CD4-positive, alpha-beta memory T cell (primary cell): ENCODE data around the gene CALML3. TPM values are rescaled to one million over a fixed set of nuclear protein-coding genes. Genes with fewer than 3 reads are reported as not detected.

Experiments used
- CTCF ChIA-PET: fragments of 350-600 bp; sonication (Branson Sonifier 250); formaldehyde crosslinking; loops from one replicate; lab custom pipeline; 2021; ENCODE audit warnings: inconsistent platforms; ENCODE audit not compliant: partially characterized antibody; lab: Charles Lee
- POLR2A ChIA-PET: fragments of 350-600 bp; sonication (Branson Sonifier 250); formaldehyde crosslinking; loops from one replicate; lab custom pipeline; 2021; ENCODE audit not compliant: partially characterized antibody; lab: Charles Lee
- DNase-seq, 5 donors: peaks; one replicate each; pipeline versions ENCODE4 v3.0.0 to v3.0.0-alpha.2; 2020 to 2022; ENCODE audit warnings: mixed read lengths in 1 of 5
- H3K27ac ChIP-seq: one replicate; pipeline ENCODE4 v1.7.0; 2013; ENCODE audit warnings: low read depth, low read length
- H3K27me3 ChIP-seq: 2 replicates; pipeline ENCODE4 v1.7.0; 2013; ENCODE audit warnings: mild to moderate bottlenecking, low read length, moderate library complexity; ENCODE audit not compliant: insufficient read depth
- H3K36me3 ChIP-seq: 2 replicates; pipeline ENCODE4 v1.7.0; 2013; ENCODE audit warnings: mild to moderate bottlenecking, low read length, moderate library complexity; ENCODE audit not compliant: insufficient read depth
- H3K4me1 ChIP-seq: 2 replicates; pipeline ENCODE4 v1.7.0; 2013; ENCODE audit warnings: mild to moderate bottlenecking, low read length, moderate library complexity; ENCODE audit not compliant: insufficient read depth
- H3K4me3 ChIP-seq, 2 donors: one replicate each; pipeline ENCODE4 v1.7.0; 2013; ENCODE audit warnings: low read length in 2 of 2, mild to moderate bottlenecking in 1 of 2
- H3K9me3 ChIP-seq, 2 donors: one replicate each; pipeline ENCODE4 v1.7.0; 2013; ENCODE audit warnings: low read length in 2 of 2, control low read depth in 1 of 2; ENCODE audit not compliant: control insufficient read depth in 1 of 2
- H3K27ac Mint-ChIP-seq, 7 donors: one replicate each; pipeline ENCODE4 v1.8.0; 2020 to 2021; ENCODE audit warnings: mixed read lengths in 7 of 7, mild to moderate bottlenecking in 6 of 7, inconsistent platforms in 3 of 7, moderate library complexity in 3 of 7
- H3K27me3 Mint-ChIP-seq, 2 donors: one replicate each; pipeline ENCODE4 v1.8.0; 2020 to 2021; ENCODE audit warnings: mixed read lengths in 2 of 2
- H3K36me3 Mint-ChIP-seq, 2 donors: one replicate each; pipeline ENCODE4 v1.8.0; 2020 to 2021; ENCODE audit warnings: mixed read lengths in 2 of 2, inconsistent platforms in 1 of 2, mild to moderate bottlenecking in 1 of 2
- H3K4me1 Mint-ChIP-seq, 4 donors: one replicate each; pipeline ENCODE4 v1.8.0; 2020 to 2021; ENCODE audit warnings: mixed read lengths in 4 of 4, mild to moderate bottlenecking in 1 of 4
- H3K4me3 Mint-ChIP-seq, 8 donors: one replicate each; pipeline ENCODE4 v1.8.0; 2020 to 2021; ENCODE audit warnings: mixed read lengths in 8 of 8, mild to moderate bottlenecking in 7 of 8, moderate library complexity in 6 of 8, inconsistent platforms in 3 of 8
- H3K9me3 Mint-ChIP-seq, 8 donors: one replicate each; pipeline ENCODE4 v1.8.0; 2020 to 2021; ENCODE audit warnings: mixed read lengths in 8 of 8, mild to moderate bottlenecking in 5 of 8, inconsistent platforms in 3 of 8, moderate library complexity in 1 of 8
- intact Hi-C: fragments of 100-400 bp; cut with micrococcal nuclease; formaldehyde crosslinking; loops from one replicate; pipeline ENCODE4 v1.15.1; 2023
- polyA plus RNA-seq, 2 donors: library from polyadenylated mRNA; unstranded; fragments of 300-500 nt; fragmentation: Illumina TruSeq; gene quantifications; one replicate each; pipeline ENCODE4 v1.2.3, GENCODE V29; 2021
- total RNA-seq, 2 experiments: library from RNA; stranded (reverse); gene quantifications; one replicate each; pipeline ENCODE4 v1.2.3, GENCODE V29; 2021

The CALML3 gene
- total and polyA plus RNA-seq, 4 experiments from 2014 or later = not detected

DNA sequence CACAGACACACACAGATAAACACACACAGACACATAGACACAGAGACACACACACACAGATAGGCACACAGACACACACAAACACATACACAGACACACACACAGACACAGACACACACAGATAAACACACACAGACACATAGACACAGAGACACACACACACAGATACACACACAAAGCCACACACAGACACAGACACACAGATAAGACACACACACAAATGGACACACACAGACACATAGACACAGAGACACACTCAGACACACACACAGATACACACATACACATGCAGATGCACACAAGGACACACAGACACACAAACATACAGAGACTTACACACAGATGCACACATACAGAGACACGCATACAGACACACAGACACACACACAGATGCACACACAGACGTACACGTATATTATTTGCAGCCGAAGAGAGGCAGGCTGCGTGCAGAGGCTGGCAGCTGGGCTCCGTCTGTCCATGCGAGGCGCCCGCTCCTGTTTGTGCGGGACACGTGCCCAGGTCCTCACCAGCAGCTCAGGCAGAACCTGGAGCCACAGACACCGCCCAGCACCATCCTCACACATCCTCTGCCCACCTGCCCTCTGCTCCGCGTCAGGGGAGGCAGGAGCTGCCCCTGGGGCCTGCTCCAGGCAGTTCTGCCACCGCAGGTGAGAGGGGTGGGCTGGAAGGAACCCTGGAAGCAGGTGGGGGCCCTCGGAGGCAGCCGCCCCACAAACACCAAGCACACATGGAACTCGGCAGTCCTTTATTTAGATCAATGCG, 26.6 kb upstream of the CALML3 start:
- Mint-ChIP-seq H3K4me1 (no peaks in the 10 kb centered on the region), H3K27me3 (peaks cover 4 to 7% of the 10 kb centered on the region in 2 donors), H3K9me3 (no peaks in the 10 kb centered on the region), H3K36me3 (no peaks in the 10 kb centered on the region), H3K4me3 (no peak overlapping the region), H3K27ac (no peak overlapping the region)
- H3K27me3 ChIP-seq = no peaks in the 10 kb centered on the region
- intact Hi-C loops = no loop called here
- H3K27ac ChIP-seq = no peak overlapping the region
- POLR2A ChIA-PET = no interaction called here
- H3K36me3 ChIP-seq = no peaks in the 10 kb centered on the region
- no peak overlapping the region for H3K4me3 ChIP-seq
- no peak for DNase-seq
- H3K9me3 ChIP-seq = no peaks in the 10 kb centered on the region
- CTCF ChIA-PET = interaction anchor here (1.8 kb wide), 1 partner anchor 125 kb away, joined by 5 read pairs; no protein-coding TSS in a partner anchor
- H3K4me1 ChIP-seq = no peaks in the 10 kb centered on the region

DNA sequence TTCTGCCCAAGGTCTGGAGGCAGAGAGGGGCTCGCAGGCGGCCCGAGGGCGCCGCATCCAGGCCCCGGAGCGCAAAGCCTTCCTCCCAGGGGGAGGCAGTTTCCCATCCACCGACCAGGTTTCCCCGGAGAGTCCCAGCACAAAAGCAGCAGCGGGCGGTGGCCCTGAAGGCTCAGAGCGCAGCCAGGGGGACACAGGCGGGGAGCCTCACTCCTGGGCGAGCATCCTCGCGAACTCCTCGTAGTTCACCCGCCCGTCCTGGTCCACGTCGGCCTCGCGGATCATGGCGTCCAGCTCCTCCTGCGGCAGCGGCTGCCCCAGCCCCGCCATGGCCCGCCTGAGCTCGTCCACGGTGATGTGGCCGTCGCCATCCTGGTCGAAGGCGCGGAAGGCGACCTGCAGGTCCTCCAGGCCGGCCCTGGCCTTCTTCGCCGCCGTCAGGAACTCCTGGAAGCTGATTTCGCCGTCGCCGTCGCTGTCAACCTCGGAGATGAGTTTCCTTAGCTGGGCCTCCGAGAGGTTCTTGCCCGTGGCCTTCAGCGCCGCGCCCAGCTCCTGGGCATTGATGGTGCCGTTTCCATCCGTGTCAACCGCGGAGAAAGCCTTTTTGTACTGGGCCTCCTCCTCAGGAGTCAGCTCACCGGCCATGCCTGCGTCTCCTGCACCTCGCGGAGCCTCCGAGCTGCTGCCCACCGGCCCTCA, 25.8 kb upstream of the CALML3 start:
- no peaks in the 10 kb centered on the region for H3K4me1 ChIP-seq
- H3K36me3 ChIP-seq = no peaks in the 10 kb centered on the region
- no peaks in the 10 kb centered on the region for H3K27me3 ChIP-seq
- H3K27ac ChIP-seq = no peak overlapping the region
- H3K4me3 Mint-ChIP-seq = no peak overlapping the region
- no peaks in the 10 kb centered on the region for H3K9me3 ChIP-seq
- no peak for DNase-seq
- intact Hi-C loops = no loop called here
- no peak overlapping the region for H3K4me3 ChIP-seq
- no peak overlapping the region for H3K27ac Mint-ChIP-seq
- POLR2A ChIA-PET = no interaction called here
- no peaks in the 10 kb centered on the region for H3K9me3 Mint-ChIP-seq
- no peaks in the 10 kb centered on the region for H3K36me3 Mint-ChIP-seq
- H3K4me1 Mint-ChIP-seq = no peaks in the 10 kb centered on the region
- CTCF ChIA-PET = interaction anchor here (1.8 kb wide), 1 partner anchor 124 kb away, joined by 5 read pairs; no protein-coding TSS in a partner anchor
- peaks cover 6 to 9% of the 10 kb centered on the region in 2 donors for H3K27me3 Mint-ChIP-seq

DNA sequence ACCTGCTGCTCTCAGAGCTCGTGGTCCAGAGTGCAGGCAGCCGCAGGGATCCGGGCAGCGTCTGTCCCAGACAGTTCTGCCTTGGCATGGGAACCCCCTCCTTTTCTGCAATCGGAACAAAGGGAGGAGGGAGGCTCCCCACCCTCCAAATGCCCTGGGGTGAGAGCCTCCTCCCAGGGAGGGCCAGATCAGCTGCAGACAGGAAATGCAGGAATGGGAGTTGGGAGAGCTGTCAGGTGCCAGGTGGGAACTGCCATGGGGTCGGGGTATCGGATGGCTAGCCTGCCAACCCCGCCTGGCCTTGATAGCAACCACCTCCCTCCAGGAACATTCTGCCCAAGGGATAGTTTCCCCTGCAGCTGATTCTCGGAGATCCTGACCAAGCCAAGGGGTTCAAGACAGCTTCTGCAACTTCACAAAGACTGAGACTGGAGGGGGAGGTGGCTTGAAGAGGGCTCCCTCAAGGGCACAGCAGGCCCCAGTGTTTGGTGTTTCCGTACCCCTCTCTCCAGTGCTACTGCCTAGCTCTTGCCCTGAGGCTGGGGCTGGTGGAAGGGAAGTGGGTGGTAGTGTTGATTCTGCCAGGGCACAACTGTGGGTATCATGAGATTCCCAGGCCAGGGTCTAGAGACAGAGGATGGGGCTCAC, 25.1 kb upstream of the CALML3 start, which contains the start of gene CALML5:
TSS of gene CALML5 (minus strand) at position 78 of the 648 bp plus-strand sequence. CDS start 132 bp downstream, outside the sequence.
- peaks cover 6 to 9% of the 10 kb centered on the region in 2 donors for H3K27me3 Mint-ChIP-seq
- CTCF ChIA-PET = interaction anchor here (1.8 kb wide), 1 partner anchor 123 kb away, joined by 5 read pairs; no protein-coding TSS in a partner anchor

DNA sequence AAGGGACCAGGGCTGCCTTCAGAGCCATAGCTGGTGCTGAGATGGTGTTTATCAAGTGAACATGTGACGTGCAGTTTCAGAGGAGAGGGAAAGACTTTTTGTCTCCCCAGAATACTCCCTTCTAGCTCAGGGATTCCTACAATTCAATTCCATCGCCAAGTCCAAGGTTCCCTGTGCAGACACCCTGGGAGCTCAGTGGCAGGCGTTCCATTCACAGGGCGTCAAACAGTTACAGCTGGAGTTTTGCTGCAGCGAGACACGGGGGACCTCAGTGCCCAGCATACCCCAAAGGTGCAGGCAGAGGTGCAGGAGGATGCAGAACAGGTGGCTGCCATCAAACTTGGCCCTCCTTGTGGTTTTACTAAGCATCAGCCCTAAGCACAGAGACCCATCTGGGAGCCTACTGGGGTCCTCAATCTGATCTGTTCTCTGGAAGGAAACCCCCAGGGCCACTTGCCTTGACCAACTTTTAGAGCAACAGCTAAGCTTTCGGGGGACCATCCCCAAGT, 24.5 kb upstream of the CALML3 start:
- CTCF ChIA-PET = interaction anchor here (1.8 kb wide), 1 partner anchor 123 kb away, joined by 5 read pairs; no protein-coding TSS in a partner anchor
- H3K36me3 Mint-ChIP-seq = no peaks in the 10 kb centered on the region
- DNase-seq = no peak
- H3K27me3 Mint-ChIP-seq = peaks cover 6 to 9% of the 10 kb centered on the region in 2 donors
- peak overlapping the region in 1 of 7 donors; percentile 15 for H3K27ac Mint-ChIP-seq
- Histone ChIP-seq H3K4me3 (no peak overlapping the region), H3K9me3 (no peaks in the 10 kb centered on the region), H3K27ac (no peak overlapping the region), H3K36me3 (no peaks in the 10 kb centered on the region), H3K4me1 (no peaks in the 10 kb centered on the region), H3K27me3 (no peaks in the 10 kb centered on the region)
- no peaks in the 10 kb centered on the region for H3K4me1 Mint-ChIP-seq
- POLR2A ChIA-PET = no interaction called here
- intact Hi-C loops = no loop called here
- no peak overlapping the region for H3K4me3 Mint-ChIP-seq
- H3K9me3 Mint-ChIP-seq = no peaks in the 10 kb centered on the region

More for the DNA sequence above, 25.1 kb upstream of the CALML3 start, which contains the start of gene CALML5:
- peak within 1 kb of the TSS in 1 of 7 donors; percentile 15 for H3K27ac Mint-ChIP-seq
- Histone ChIP-seq H3K27ac (no peak within 1 kb of the TSS), H3K9me3 (no peaks in the 10 kb centered on the region), H3K4me3 (no peak within 1 kb of the TSS), H3K36me3 (no peaks in the 10 kb centered on the region), H3K27me3 (no peaks in the 10 kb centered on the region), H3K4me1 (no peaks in the 10 kb centered on the region)
- no peaks in the 10 kb centered on the region for H3K9me3 Mint-ChIP-seq
- intact Hi-C loops = no loop called here
- H3K4me1 Mint-ChIP-seq = no peaks in the 10 kb centered on the region
- no peak within 1 kb of the TSS for H3K4me3 Mint-ChIP-seq
- no peak for DNase-seq
- H3K36me3 Mint-ChIP-seq = no peaks in the 10 kb centered on the region
- POLR2A ChIA-PET = no interaction called here

DNA sequence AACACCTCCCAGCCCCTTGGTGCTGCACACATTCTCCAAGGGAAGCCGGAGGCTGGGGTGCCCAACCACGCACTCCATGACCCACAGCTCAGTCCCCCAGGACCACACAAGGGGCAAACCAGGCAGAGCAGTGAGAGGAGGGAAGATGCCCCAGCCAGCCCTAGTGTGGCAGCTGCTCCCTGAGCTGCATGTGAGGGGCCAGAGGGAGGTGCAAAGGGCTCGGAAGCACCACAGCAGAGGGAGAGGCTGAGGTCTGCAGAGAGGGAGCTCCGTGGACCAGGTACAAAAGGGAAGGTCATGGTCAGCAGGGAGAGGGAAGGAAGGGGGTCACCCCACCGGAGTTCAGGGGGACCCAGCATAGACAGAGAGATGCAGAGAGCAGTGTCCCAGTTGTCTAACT, 23.9 kb upstream of the CALML3 start:
- ChIA-PET CTCF (interaction anchor here (1.2 kb wide), 2 partner anchors 10 to 92 kb away, joined by 3 read pairs; no protein-coding TSS in a partner anchor), POLR2A (no interaction called here)
- no peak overlapping the region for H3K27ac Mint-ChIP-seq
- H3K27ac ChIP-seq = no peak overlapping the region
- H3K27me3 ChIP-seq = no peaks in the 10 kb centered on the region
- no peak overlapping the region for H3K4me3 ChIP-seq
- DNase-seq = no peak
- intact Hi-C loops = no loop called here
- peaks cover 6 to 12% of the 10 kb centered on the region in 2 donors for H3K27me3 Mint-ChIP-seq
- no peak overlapping the region for H3K4me3 Mint-ChIP-seq
- no peaks in the 10 kb centered on the region for H3K4me1 ChIP-seq
- H3K36me3 Mint-ChIP-seq = no peaks in the 10 kb centered on the region
- no peaks in the 10 kb centered on the region for H3K9me3 Mint-ChIP-seq
- H3K36me3 ChIP-seq = no peaks in the 10 kb centered on the region
- no peaks in the 10 kb centered on the region for H3K9me3 ChIP-seq
- no peaks in the 10 kb centered on the region for H3K4me1 Mint-ChIP-seq

DNA sequence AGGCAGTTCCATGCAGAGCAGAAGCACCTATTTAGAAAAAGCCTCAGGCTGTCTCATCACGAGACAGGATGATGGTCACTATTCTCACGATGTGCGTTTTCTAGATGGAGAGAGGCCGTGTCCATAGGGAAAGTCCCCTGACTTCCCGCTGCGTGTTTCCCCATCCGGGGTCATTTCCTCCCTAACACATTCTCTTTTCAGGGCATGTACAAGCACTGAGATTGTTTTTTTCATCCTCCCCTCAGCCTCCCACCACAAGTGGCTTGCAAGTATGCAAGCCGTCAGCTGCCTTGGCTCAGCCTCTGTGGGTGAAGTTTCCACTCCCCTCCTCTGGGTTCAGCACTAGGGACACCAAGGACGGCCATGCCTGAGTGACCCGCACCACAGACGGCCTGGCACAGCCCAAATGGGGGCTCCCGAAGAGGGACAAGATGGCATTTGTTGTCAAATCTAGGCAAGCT, 22.7 kb upstream of the CALML3 start:
- CTCF ChIA-PET = interaction anchor here (1.2 kb wide), 2 partner anchors 9 to 90 kb away, joined by 3 read pairs; no protein-coding TSS in a partner anchor
- Histone ChIP-seq H3K27ac (no peak overlapping the region), H3K27me3 (no peaks in the 10 kb centered on the region), H3K36me3 (no peaks in the 10 kb centered on the region), H3K9me3 (no peaks in the 10 kb centered on the region), H3K4me3 (no peak overlapping the region), H3K4me1 (no peaks in the 10 kb centered on the region)
- H3K27ac Mint-ChIP-seq = no peak overlapping the region
- no peaks in the 10 kb centered on the region for H3K9me3 Mint-ChIP-seq
- no peak overlapping the region for H3K4me3 Mint-ChIP-seq
- H3K27me3 Mint-ChIP-seq = peaks cover 6 to 13% of the 10 kb centered on the region in 2 donors
- intact Hi-C loops = no loop called here
- H3K4me1 Mint-ChIP-seq = no peaks in the 10 kb centered on the region
- POLR2A ChIA-PET = no interaction called here
- no peak for DNase-seq
- no peaks in the 10 kb centered on the region for H3K36me3 Mint-ChIP-seq
